GM23248 (cell line): ENCODE measurements around the gene C1orf116. TPM values are rescaled to one million over a fixed set of nuclear protein-coding genes. Genes with fewer than 3 reads are reported as not detected.

Experiments
- DNase-seq: peaks from one replicate; pipeline ENCODE4 v3.0.0-alpha.2; 2015
- H2AFZ ChIP-seq: fragments of 200-600 bp; sonication (generic); 2 replicates; pipeline ENCODE4 v1.6.1; 2016; ENCODE audit warnings: antibody characterized with exemption
- H3F3A ChIP-seq: fragments of 200-600 bp; sonication (generic); 2 replicates; pipeline ENCODE4 v1.6.1; 2016; ENCODE audit warnings: mild to moderate bottlenecking, antibody characterized with exemption, mixed run types; ENCODE audit not compliant: insufficient read depth
- H3K27ac ChIP-seq: fragments of 200-600 bp; sonication (generic); 2 replicates; pipeline ENCODE4 v1.5.1; 2016; ENCODE audit warnings: mild to moderate bottlenecking
- H3K27me3 ChIP-seq: fragments of 200-600 bp; sonication (generic); replicated peaks from 2 replicates; pipeline ENCODE4 v1.6.1; 2016; ENCODE audit warnings: mild to moderate bottlenecking; ENCODE audit not compliant: insufficient read depth
- H3K36me3 ChIP-seq: fragments of 200-600 bp; sonication (generic); 2 replicates; pipeline ENCODE4 v1.6.1; 2016; ENCODE audit warnings: low read depth, mild to moderate bottlenecking
- H3K4me1 ChIP-seq: fragments of 200-600 bp; sonication (generic); 2 replicates; pipeline ENCODE4 v1.6.1; 2016; ENCODE audit warnings: mild to moderate bottlenecking; ENCODE audit not compliant: insufficient read depth
- H3K4me2 ChIP-seq: fragments of 200-600 bp; sonication (generic); one replicate; pipeline ENCODE4 v1.6.1; 2016; ENCODE audit warnings: mild to moderate bottlenecking; ENCODE audit not compliant: unreplicated experiment
- H3K4me3 ChIP-seq: fragments of 200-600 bp; sonication (generic); 2 replicates; pipeline ENCODE4 v1.5.1; 2016; ENCODE audit warnings: mild to moderate bottlenecking
- H3K79me2 ChIP-seq: fragments of 200-600 bp; sonication (generic); 2 replicates; pipeline ENCODE4 v1.6.1; 2016; ENCODE audit warnings: mild to moderate bottlenecking; ENCODE audit not compliant: insufficient read depth
- H3K9ac ChIP-seq: fragments of 200-600 bp; sonication (generic); 2 replicates; pipeline ENCODE4 v1.6.1; 2016; ENCODE audit warnings: mild to moderate bottlenecking
- H3K9me2 ChIP-seq: fragments of 200-600 bp; sonication (generic); 2 replicates; pipeline ENCODE4 v1.6.1; 2016; ENCODE audit warnings: mixed run types, mild to moderate bottlenecking, moderate library complexity; ENCODE audit not compliant: insufficient read depth
- H3K9me3 ChIP-seq: fragments of 200-600 bp; sonication (generic); one replicate; pipeline ENCODE4 v1.6.1; 2017; ENCODE audit warnings: low read depth
- H4K20me1 ChIP-seq: fragments of 200-600 bp; sonication (generic); 2 replicates; pipeline ENCODE4 v1.6.0; 2016; ENCODE audit not compliant: insufficient read depth
- EZH2 ChIP-seq: fragments of 200-600 bp; sonication (generic); IDR thresholded peaks from 2 replicates; pipeline ENCODE4 v1.6.1; 2018; ENCODE audit warnings: antibody characterized with exemption, mild to moderate bottlenecking; ENCODE audit not compliant: insufficient read depth, poor library complexity, severe bottlenecking
- EZH2phosphoT487 ChIP-seq: fragments of 200-600 bp; sonication (generic); IDR thresholded peaks from 2 replicates; pipeline ENCODE4 v1.6.1; 2018; ENCODE audit warnings: antibody characterized with exemption, moderate library complexity, mild to moderate bottlenecking, low read depth; ENCODE audit not compliant: insufficient read depth
- WGBS, 2 experiments: methylation state at CpG; one replicate each; pipeline ENCODE4 v1.1.6; 2015 to 2017; ENCODE audit warnings: low lambda C conversion rate in 2 of 2, low coverage in 1 of 2; ENCODE audit errors: missing lambda C conversion rate in 2 of 2; 5-methylcytosine and 5-hydroxymethylcytosine counted together
- in situ Hi-C: fragments of 300-500 bp; cut with MboI; formaldehyde crosslinking; loops from 2 replicates; pipeline ENCODE4 v1.15.0; 2020
- polyA plus RNA-seq: library from polyadenylated mRNA; unstranded; fragments of >200 nt; fragmentation: Nextera tagmentation; extraction: Ambion mirVana; gene quantifications from 2 replicates; pipeline ENCODE4 v1.2.1, GENCODE V29; 2016
- total RNA-seq: library from RNA; depleted of rRNA; stranded (reverse); fragments of >200 nt; shearing (Covaris generic); gene quantifications from 2 replicates; pipeline ENCODE4 v1.2.3, GENCODE V29; 2014

Gene C1orf116
- total and polyA plus RNA-seq, 2 experiments from 2014 or later = not detected

- Histone ChIP-seq H3K9me3 (no peaks in the 10 kb centered on the region), H3K9me2 (no peaks in the 10 kb centered on the region), H3K4me2 (no peak overlapping the region), H3K27me3 (peaks cover 12% of the 10 kb centered on the region; the same call in 1 of the 2 replicates), H3F3A (no peaks in the 10 kb centered on the region), H3K27ac (no peak overlapping the region), H4K20me1 (no peaks in the 10 kb centered on the region), H3K9ac (no peak overlapping the region), H3K36me3 (no peaks in the 10 kb centered on the region), H3K4me3 (no peak overlapping the region), H3K4me1 (no peaks in the 10 kb centered on the region), H2AFZ (no peak overlapping the region), H3K79me2 (no peaks in the 10 kb centered on the region)
- in situ Hi-C loops = no loop called here
- DNase-seq = no peak
- TF ChIP-seq EZH2 = no peak
- no peak for TF ChIP-seq EZH2phosphoT487
- 75 to 77% methylated on average over 11 of the region's 11 CpGs for WGBS, 2 experiments
Measured at GRCh38 chr1:207078578-207079132, 46.1 kb upstream of the C1orf116 start.

GRCh38 chr1:207077470-207078377 lies 45.2 kb upstream of the C1orf116 start:
- no peak overlapping the region for H3K27ac ChIP-seq
- in situ Hi-C loops = no loop called here
- 40 to 43% methylated on average over 6 of the region's 6 CpGs for WGBS, 2 experiments
- no peak overlapping the region for H3K4me2 ChIP-seq
- DNase-seq = peak; percentile 75
- no peaks in the 10 kb centered on the region for H3K4me1 ChIP-seq
- H3K79me2 ChIP-seq = no peaks in the 10 kb centered on the region
- no peak overlapping the region for H3K4me3 ChIP-seq
- H3K9me3 ChIP-seq = no peaks in the 10 kb centered on the region
- TF ChIP-seq EZH2phosphoT487 (no peak), EZH2 (no peak)
- H4K20me1 ChIP-seq = no peaks in the 10 kb centered on the region
- no peaks in the 10 kb centered on the region for H3K9me2 ChIP-seq
- H2AFZ ChIP-seq = no peak overlapping the region
- no peaks in the 10 kb centered on the region for H3K36me3 ChIP-seq
- no peak overlapping the region for H3K9ac ChIP-seq
- H3K27me3 ChIP-seq = 0 out of 2 replicates have a peak, but pooled peaks cover 3% of the 10 kb centered on the region
- no peaks in the 10 kb centered on the region for H3F3A ChIP-seq

- no peaks in the 10 kb centered on the region for H3K4me1 ChIP-seq
- no peaks in the 10 kb centered on the region for H3K36me3 ChIP-seq
- no peak overlapping the region for H3K9ac ChIP-seq
- H3K27me3 ChIP-seq = no peaks in the 10 kb centered on the region
- H4K20me1 ChIP-seq = no peaks in the 10 kb centered on the region
- no peak overlapping the region for H3K4me2 ChIP-seq
- no peaks in the 10 kb centered on the region for H3F3A ChIP-seq
- no peaks in the 10 kb centered on the region for H3K79me2 ChIP-seq
- no peak for TF ChIP-seq EZH2phosphoT487
- no peak for TF ChIP-seq EZH2
- no peak overlapping the region for H2AFZ ChIP-seq
- no peaks in the 10 kb centered on the region for H3K9me3 ChIP-seq
- no peak overlapping the region for H3K4me3 ChIP-seq
- no peak overlapping the region for H3K27ac ChIP-seq
- no peaks in the 10 kb centered on the region for H3K9me2 ChIP-seq
- WGBS, 2 experiments = 97 to 100% methylated on average over 1 of the region's 1 CpG
- no peak for DNase-seq
- in situ Hi-C loops = no loop called here
Measured at GRCh38 chr1:207077012-207077411, 44.5 kb upstream of the C1orf116 start.

- Histone ChIP-seq H3F3A (no peaks in the 10 kb centered on the region), H3K9ac (no peak overlapping the region), H3K36me3 (no peaks in the 10 kb centered on the region), H3K27ac (no peak overlapping the region), H3K4me2 (no peak overlapping the region), H2AFZ (no peak overlapping the region), H3K9me3 (no peaks in the 10 kb centered on the region), H3K9me2 (no peaks in the 10 kb centered on the region), H3K79me2 (no peaks in the 10 kb centered on the region), H3K27me3 (no peaks in the 10 kb centered on the region), H3K4me1 (no peaks in the 10 kb centered on the region), H4K20me1 (no peaks in the 10 kb centered on the region), H3K4me3 (no peak overlapping the region)
- in situ Hi-C loops = no loop called here
- WGBS, 2 experiments = 69 to 74% methylated on average over 5 of the region's 5 CpGs
- TF ChIP-seq EZH2 (no peak), EZH2phosphoT487 (no peak)
- peak; percentile 32 for DNase-seq
Measured at GRCh38 chr1:207076181-207076955, 43.8 kb upstream of the C1orf116 start.
